Measurements from ENCODE around the gene MED20. TPM values are rescaled to one million over a fixed set of nuclear protein-coding genes. Genes with fewer than 3 reads are reported as not detected.

The MED20 gene
- total and polyA plus RNA-seq, 2 of the 8 experiments (the other 6 are each of a cell fraction or from before 2014, with no cell fraction given) = 38.7 to 51.8 TPM

DNA sequence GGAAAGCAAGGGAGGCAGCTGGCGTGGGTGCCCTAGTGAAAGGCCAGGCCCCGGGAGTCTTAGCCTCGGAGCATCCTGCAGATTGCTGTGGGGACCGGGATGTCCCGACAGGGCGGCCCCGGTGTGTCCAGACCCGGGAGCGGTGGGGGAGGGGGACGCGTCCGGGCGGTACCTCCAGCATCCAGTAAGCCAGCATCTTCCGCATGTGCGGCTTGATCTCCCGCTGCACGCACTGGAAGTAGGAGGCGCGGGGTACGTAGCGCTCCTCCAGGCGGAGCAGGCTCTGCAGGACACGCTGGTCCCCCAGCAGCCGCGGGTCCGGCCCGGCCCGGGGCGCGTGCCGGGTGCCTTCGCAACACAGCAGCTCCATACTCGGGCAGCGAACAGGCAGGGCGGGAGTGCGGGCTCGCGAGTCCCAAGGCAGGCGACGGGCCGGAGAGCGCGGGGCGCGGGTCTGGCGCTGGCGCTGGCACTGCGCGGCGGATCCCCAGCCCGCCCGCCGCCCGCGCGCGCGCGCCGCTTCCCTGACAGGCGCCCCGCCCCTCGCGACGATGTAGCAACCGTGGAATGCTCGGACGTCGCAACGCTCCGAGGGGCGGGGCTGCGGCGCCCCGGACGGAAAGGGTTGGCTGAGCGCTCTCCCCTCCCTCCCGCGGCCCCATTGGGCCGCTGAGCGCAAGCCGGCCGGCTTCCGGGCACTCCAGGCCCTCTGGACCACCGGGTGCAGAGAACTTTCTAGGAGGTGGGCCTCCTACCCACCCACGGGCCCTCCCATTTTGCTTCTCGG, 20.5 kb upstream of the MED20 start, which contains the start of gene CCND3 (continued):
- TF ChIP-seq CEBPB (IDR thresholded peaks at IDR 0.05; ENCODE audit: low read depth, low read length) (peak; percentile 1; the same call in 1 of the 2 replicates), GABPA (IDR thresholded peaks at IDR 0.05; ENCODE audit: borderline replicate concordance, insufficient read depth, low read length) (peak; percentile 63), KDM5A (IDR thresholded peaks at IDR 0.05; ENCODE audit: low read length) (no peak), TAF1 (IDR thresholded peaks at IDR 0.05; ENCODE audit: low read depth, low read length) (0 out of 2 replicates have a peak, but pooled peaks have one; percentile 9), RAD21 (IDR thresholded peaks at IDR 0.05 in 1 of 2, conservative IDR thresholded peaks at IDR 0.05 in 1 of 2; ENCODE audit: low read depth in 2 of 2, low read length in 2 of 2) (0 out of 4 replicates have a peak, but pooled peaks of 1 of the 2 experiments have one; percentile 6), TEAD4 (IDR thresholded peaks at IDR 0.05; ENCODE audit: low read depth, low read length) (peak; percentile 55; the same call in 1 of the 2 replicates)
